Activated naive CD8-positive, alpha-beta T cell treated with anti-CD3 and anti-CD28 coated beads, Interleukin-2, amount 10 ng/mL, durations not matched to agents 7 days and 5 days (primary cell): ENCODE data around the gene SRPK3. TPM values are rescaled to one million over a fixed set of nuclear protein-coding genes. Genes with fewer than 3 reads are reported as not detected.

Experiments used
- ATAC-seq: fragments of 150-1000 bp; cut with Tn5 transposase; one replicate; pipeline ENCODE4 v1.10.0; 2021; ENCODE audit warnings: low read depth, moderate library complexity
- POLR2A ChIA-PET: fragments of 350-600 bp; sonication (Branson Sonifier 250); formaldehyde crosslinking; loops from one replicate; lab custom pipeline; 2021; ENCODE audit warnings: antibody characterized with exemption; lab: Charles Lee
- DNase-seq: peaks from one replicate; pipeline ENCODE4 v3.0.0; 2021
- H3K27ac Mint-ChIP-seq: one replicate; pipeline ENCODE4 v1.8.0; 2022; ENCODE audit warnings: mild to moderate bottlenecking, mixed read lengths
- H3K27me3 Mint-ChIP-seq: one replicate; pipeline ENCODE4 v1.8.0; 2022; ENCODE audit warnings: mild to moderate bottlenecking, moderate library complexity, mixed read lengths
- H3K36me3 Mint-ChIP-seq: one replicate; pipeline ENCODE4 v1.8.0; 2021; ENCODE audit warnings: mild to moderate bottlenecking, mixed read lengths
- H3K4me1 Mint-ChIP-seq: one replicate; pipeline ENCODE4 v1.8.0; 2021; ENCODE audit warnings: mixed read lengths
- H3K4me3 Mint-ChIP-seq: one replicate; pipeline ENCODE4 v1.8.0; 2022; ENCODE audit warnings: mild to moderate bottlenecking, moderate library complexity, mixed read lengths
- H3K9me3 Mint-ChIP-seq: one replicate; pipeline ENCODE4 v1.8.0; 2021; ENCODE audit warnings: mixed read lengths
- total RNA-seq, 2 experiments: library from RNA; stranded (reverse); gene quantifications; one replicate each; pipeline ENCODE4 v1.2.3, GENCODE V29; 2021

Gene SRPK3
- total RNA-seq, 2 experiments from 2014 or later, result not detected

- Mint-ChIP-seq H3K4me3 (no peak overlapping the region), H3K4me1 (peaks cover 5% of the 10 kb centered on the region), H3K9me3 (no peaks in the 10 kb centered on the region), H3K27me3 (no peaks in the 10 kb centered on the region), H3K27ac (no peak overlapping the region), H3K36me3 (no peaks in the 10 kb centered on the region)
- no peak for DNase-seq
- no peak for ATAC-seq
- POLR2A ChIA-PET, result no interaction called here
These were observed 10.8 kb upstream of the SRPK3 start for GRCh38 chrX:153769865-153770600.

- ATAC-seq (no peak), DNase-seq (no peak)
- Mint-ChIP-seq H3K4me1 (peaks cover 5% of the 10 kb centered on the region), H3K27me3 (no peaks in the 10 kb centered on the region), H3K4me3 (no peak overlapping the region), H3K27ac (no peak overlapping the region), H3K9me3 (no peaks in the 10 kb centered on the region), H3K36me3 (no peaks in the 10 kb centered on the region)
- POLR2A ChIA-PET, result no interaction called here
These were observed 10.0 kb upstream of the SRPK3 start for GRCh38 chrX:153770601-153771414.

DNA sequence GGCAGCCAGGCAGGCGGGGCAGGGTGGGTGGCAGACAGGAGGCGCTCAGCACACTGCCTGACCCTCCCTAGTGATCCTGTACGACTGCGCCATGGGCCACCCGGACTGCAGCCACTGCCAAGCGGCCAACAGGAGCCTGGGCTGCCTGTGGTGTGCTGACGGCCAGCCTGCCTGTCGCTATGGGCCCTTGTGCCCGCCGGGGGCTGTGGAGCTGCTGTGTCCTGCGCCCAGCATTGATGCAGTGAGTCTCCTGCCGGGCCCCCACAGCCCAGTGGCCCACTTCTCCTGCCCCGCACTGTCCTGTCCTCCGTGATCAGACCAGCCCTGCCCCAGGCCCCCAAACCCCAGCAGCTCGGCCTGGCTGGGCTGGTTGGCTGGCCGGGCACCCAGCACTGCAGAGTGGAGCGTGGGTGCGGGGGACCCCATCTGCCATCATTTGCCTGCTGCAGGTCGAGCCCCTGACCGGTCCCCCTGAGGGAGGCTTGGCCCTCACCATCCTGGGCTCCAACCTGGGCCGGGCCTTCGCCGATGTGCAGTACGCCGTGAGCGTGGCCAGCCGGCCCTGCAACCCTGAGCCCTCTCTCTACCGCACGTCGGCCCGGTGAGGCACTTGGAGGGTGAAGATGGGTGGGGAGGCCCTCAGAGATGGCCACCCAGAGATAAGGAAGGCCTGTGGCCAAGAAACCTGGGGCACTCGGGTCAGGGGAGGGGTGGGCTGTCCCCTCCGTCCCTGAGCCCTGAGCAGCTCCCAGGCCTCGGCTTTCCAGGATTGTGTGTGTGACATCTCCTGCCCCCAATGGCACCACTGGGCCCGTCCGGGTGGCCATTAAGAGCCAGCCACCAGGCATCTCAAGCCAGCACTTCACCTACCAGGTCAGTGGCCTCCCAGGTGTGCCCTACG, 9.2 kb upstream of the SRPK3 start:
- POLR2A ChIA-PET, result interaction anchor here (0.6 kb wide), 1 partner anchor 544 kb away, joined by 5 read pairs; no protein-coding TSS in a partner anchor
- no peak for ATAC-seq
- H3K4me1 Mint-ChIP-seq, result peaks cover 2% of the 10 kb centered on the region

DNA sequence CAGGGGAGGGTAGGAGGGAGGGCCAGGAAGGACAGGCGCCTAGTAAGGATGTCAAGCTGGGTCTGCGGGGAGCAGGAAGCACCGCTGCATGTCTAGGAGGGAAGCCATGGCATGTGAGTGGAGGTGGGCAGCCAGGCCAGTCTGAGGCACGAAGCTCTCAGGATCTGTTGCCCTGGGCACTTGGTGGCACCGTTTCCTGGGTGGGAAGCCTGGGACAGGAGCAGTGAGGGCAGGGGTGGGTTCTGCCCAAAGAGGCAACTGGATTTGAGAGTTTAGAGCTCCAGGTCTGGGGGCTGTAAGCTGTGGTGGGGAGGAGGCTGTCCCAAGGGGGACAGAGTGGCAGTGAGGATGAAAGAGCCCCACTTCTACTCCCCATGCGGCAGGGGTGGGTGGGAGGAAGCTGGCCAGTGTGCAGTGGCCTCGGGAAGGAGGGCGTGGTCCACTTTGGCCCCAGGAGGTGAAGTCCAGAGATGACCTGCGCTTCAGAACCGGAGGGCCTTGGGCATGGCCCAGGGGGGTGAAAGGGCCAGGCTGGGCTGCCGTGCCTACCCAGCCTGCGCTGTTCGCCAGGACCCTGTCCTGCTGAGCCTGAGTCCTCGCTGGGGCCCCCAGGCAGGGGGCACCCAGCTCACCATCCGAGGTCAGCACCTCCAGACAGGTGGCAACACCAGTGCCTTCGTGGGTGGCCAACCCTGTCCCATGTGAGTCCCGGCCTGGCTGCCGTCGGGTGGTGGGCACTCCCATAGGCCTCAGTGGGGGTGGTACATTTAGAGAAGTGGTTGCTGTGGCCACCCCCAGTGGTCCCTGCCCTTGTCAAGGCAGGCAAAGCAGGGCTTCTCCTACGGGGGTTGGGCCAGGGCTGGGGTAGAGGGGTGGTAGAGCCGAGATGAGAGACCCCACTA, 8.3 kb upstream of the SRPK3 start:
- Mint-ChIP-seq H3K4me1 (no peaks in the 10 kb centered on the region), H3K9me3 (no peaks in the 10 kb centered on the region), H3K27me3 (no peaks in the 10 kb centered on the region), H3K27ac (no peak overlapping the region), H3K4me3 (no peak overlapping the region), H3K36me3 (no peaks in the 10 kb centered on the region)
- POLR2A ChIA-PET, result interaction anchor here (0.6 kb wide), 1 partner anchor 543 kb away, joined by 5 read pairs; no protein-coding TSS in a partner anchor
- ATAC-seq (no peak), DNase-seq (no peak)

More for the DNA sequence above, 9.2 kb upstream of the SRPK3 start:
- no peaks in the 10 kb centered on the region for H3K36me3 Mint-ChIP-seq
- no peak overlapping the region for H3K27ac Mint-ChIP-seq
- no peaks in the 10 kb centered on the region for H3K9me3 Mint-ChIP-seq
- no peak overlapping the region for H3K4me3 Mint-ChIP-seq
- DNase-seq, result peak; percentile 24
- no peaks in the 10 kb centered on the region for H3K27me3 Mint-ChIP-seq

DNA sequence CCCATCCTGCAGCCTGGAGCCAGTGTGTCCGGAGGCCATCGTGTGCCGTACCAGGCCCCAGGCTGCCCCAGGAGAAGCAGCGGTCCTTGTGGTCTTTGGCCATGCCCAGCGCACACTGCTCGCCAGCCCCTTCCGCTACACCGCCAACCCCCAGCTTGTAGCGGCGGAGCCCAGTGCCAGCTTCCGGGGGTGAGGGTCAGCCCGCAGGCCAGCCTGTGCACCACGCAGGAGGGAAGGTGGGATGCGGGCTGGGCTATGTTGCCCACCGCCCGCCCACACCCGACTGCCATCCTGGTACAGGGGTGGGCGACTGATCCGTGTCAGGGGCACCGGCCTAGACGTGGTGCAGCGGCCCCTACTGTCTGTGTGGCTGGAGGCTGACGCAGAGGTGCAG, 7.6 kb upstream of the SRPK3 start:
- Mint-ChIP-seq H3K27ac (no peak overlapping the region), H3K4me1 (no peaks in the 10 kb centered on the region), H3K36me3 (no peaks in the 10 kb centered on the region), H3K27me3 (no peaks in the 10 kb centered on the region), H3K4me3 (no peak overlapping the region), H3K9me3 (no peaks in the 10 kb centered on the region)
- no peak for DNase-seq
- no peak for ATAC-seq
- POLR2A ChIA-PET, result no interaction called here

GRCh38 chrX:153773741-153774575, 6.9 kb upstream of the SRPK3 start:
- POLR2A ChIA-PET, result no interaction called here
- Mint-ChIP-seq H3K27ac (no peak overlapping the region), H3K27me3 (no peaks in the 10 kb centered on the region), H3K4me1 (no peaks in the 10 kb centered on the region), H3K4me3 (no peak overlapping the region), H3K9me3 (no peaks in the 10 kb centered on the region), H3K36me3 (no peaks in the 10 kb centered on the region)
- DNase-seq (no peak), ATAC-seq (no peak)

DNA sequence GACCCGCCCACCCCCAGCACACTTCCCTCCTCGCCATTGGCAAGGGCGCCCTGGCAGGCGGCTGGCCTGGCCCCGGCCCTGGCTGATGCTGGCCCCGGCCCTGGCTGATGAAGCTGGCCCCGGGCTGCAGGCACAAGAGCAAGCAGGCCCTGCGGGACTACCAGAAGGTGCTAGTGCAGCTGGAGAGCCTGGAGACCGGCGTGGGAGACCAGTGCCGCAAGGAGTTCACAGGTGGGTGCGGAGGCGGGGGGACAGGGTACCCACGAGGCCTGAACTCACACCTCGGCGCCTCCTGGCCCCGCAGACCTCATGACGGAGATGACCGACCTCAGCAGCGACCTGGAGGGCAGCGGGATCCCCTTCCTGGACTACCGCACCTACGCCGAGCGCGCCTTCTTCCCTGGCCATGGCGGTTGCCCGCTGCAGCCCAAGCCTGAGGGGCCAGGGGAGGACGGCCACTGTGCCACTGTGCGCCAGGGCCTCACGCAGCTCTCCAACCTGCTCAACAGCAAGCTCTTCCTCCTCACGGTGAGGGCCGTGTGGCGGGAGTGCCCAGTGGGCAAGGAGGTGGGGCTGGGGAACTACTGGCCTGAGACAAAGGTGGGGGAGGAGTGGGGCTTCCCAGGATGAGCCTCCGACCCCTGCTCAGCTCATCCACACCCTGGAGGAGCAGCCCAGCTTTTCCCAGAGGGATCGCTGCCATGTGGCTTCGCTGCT, 6.1 kb upstream of the SRPK3 start:
- no peaks in the 10 kb centered on the region for H3K36me3 Mint-ChIP-seq
- DNase-seq, result peak; percentile 1
- no peaks in the 10 kb centered on the region for H3K9me3 Mint-ChIP-seq
- POLR2A ChIA-PET, result no interaction called here
- no peaks in the 10 kb centered on the region for H3K4me1 Mint-ChIP-seq
- H3K27ac Mint-ChIP-seq, result no peak overlapping the region
- peaks cover 1% of the 10 kb centered on the region for H3K27me3 Mint-ChIP-seq
- no peak overlapping the region for H3K4me3 Mint-ChIP-seq
- ATAC-seq, result no peak

DNA sequence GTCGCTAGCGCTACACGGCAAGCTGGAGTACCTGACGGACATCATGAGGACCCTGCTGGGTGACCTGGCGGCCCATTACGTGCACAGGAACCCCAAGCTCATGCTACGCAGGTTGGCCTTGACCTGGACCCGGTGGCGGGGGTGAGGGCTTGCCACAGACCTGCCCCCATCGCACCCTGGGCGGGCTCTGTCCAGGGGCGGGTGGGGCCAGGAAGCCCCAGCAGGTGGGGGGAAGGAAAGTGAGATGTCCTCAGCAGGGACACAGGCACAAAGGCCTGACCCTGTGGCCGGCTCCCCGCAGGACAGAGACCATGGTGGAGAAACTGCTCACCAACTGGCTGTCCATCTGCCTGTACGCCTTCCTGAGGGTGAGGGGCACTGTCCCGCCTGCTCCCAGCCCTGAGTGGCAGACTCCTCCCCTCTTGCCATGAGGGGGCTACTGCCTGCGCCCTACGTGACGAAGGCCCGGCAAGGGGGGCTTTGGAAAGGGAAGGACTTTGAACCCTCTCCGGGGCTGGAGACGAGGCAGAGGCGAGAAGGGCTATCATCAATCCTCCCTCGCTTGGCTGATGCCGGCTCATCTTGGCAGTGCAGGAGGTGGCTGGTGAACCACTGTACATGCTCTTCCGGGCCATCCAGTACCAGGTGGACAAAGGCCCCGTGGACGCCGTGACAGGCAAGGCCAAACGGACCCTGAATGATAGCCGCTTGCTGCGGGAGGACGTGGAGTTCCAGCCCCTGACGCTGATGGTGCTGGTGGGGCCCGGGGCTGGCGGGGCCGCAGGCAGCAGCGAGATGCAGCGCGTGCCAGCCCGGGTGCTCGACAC, 5.3 kb upstream of the SRPK3 start:
- ATAC-seq, result no peak
- Mint-ChIP-seq H3K27ac (no peak overlapping the region), H3K36me3 (no peaks in the 10 kb centered on the region), H3K9me3 (no peaks in the 10 kb centered on the region), H3K4me3 (no peak overlapping the region), H3K4me1 (no peaks in the 10 kb centered on the region), H3K27me3 (peaks cover 7% of the 10 kb centered on the region)
- POLR2A ChIA-PET, result no interaction called here
- peak; percentile 19 for DNase-seq

- Mint-ChIP-seq H3K4me3 (no peak overlapping the region), H3K36me3 (no peaks in the 10 kb centered on the region), H3K9me3 (no peaks in the 10 kb centered on the region), H3K27me3 (peaks cover 7% of the 10 kb centered on the region), H3K27ac (no peak overlapping the region), H3K4me1 (no peaks in the 10 kb centered on the region)
- POLR2A ChIA-PET, result no interaction called here
- no peak for ATAC-seq
- DNase-seq, result peak; percentile 6
These were observed 4.7 kb upstream of the SRPK3 start for GRCh38 chrX:153776120-153776599.

DNA sequence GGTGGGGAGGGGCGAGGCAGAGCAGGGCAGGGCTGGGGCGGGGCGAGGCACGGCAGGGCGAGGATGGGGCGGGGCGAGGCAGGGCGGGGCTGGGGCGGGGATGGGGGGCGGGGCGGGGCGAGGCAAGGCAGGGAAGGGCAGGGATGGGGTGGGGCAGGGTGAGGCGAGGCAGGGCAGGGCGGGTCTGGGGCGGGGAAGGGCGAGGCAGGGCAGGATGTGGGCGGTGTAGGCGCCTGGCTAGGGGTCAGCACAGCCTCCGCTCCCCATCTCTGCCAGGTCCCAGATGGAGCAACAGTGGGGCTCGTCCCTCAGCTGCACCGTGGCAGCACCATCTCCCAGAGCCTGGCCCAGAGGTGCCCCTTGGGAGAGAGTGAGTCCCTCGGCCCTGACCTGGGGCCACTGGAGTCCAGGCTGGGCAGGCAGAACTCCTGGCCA, 4.2 kb upstream of the SRPK3 start:
- H3K27me3 Mint-ChIP-seq, result peaks cover 7% of the 10 kb centered on the region
- no peak overlapping the region for H3K4me3 Mint-ChIP-seq
- H3K36me3 Mint-ChIP-seq, result no peaks in the 10 kb centered on the region
- no peak overlapping the region for H3K27ac Mint-ChIP-seq
- no peaks in the 10 kb centered on the region for H3K4me1 Mint-ChIP-seq
- ATAC-seq (no peak), DNase-seq (no peak)
- H3K9me3 Mint-ChIP-seq, result no peaks in the 10 kb centered on the region
- POLR2A ChIA-PET, result no interaction called here
